ENCODE data around the gene COX15. TPM values are rescaled to one million over a fixed set of nuclear protein-coding genes. Genes with fewer than 3 reads are reported as not detected.

COX15 gene
- total and polyA plus RNA-seq, 2 of the 8 experiments (the other 6 are each of a cell fraction or from before 2014, with no cell fraction given), result 17.5 to 36.6 TPM

- TF ChIP-seq CTCF (IDR thresholded peaks at IDR 0.05; ENCODE audit: control extremely low read depth in 1 of 3, insufficient read depth in 1 of 3, low read depth in 1 of 3, low read length in 3 of 3) (peak in 1 of 3 experiments; percentile 3; a peak in 1 of 4 replicates), SP4 (IDR thresholded peaks at IDR 0.05; ENCODE audit: low read length) (no peak), TAF1 (IDR thresholded peaks at IDR 0.05; ENCODE audit: low read depth, low read length) (no peak), EP300 (IDR thresholded peaks at IDR 0.05; ENCODE audit: borderline replicate concordance in 1 of 2, low read depth in 2 of 2, low read length in 2 of 2) (no peak), SRF (IDR thresholded peaks at IDR 0.05; ENCODE audit: low read depth, low read length) (no peak), BRCA1 (IDR thresholded peaks at IDR 0.05; ENCODE audit: low read depth, low read length) (no peak), NANOG (IDR thresholded peaks at IDR 0.05; ENCODE audit: insufficient read depth, low read depth, low read length, poor library complexity, severe bottlenecking) (no peak), SIN3A (conservative IDR thresholded peaks at IDR 0.05 in 1 of 2, IDR thresholded peaks at IDR 0.05 in 1 of 2; ENCODE audit: low read depth in 1 of 2, low read length in 2 of 2) (no peak), HDAC2 (IDR thresholded peaks at IDR 0.05; ENCODE audit: borderline replicate concordance in 1 of 2, low read depth in 2 of 2, low read length in 2 of 2) (peak in 1 of 2 experiments; percentile 36; a peak in 1 of 4 replicates), CBX5 (IDR thresholded peaks at IDR 0.05; ENCODE audit: low read depth, low read length) (no peak), JUN (IDR thresholded peaks at IDR 0.05; ENCODE audit: low read depth, low read length) (no peak), ASH2L (IDR thresholded peaks at IDR 0.05; ENCODE audit: low read length) (no peak), MAFK (IDR thresholded peaks at IDR 0.05; ENCODE audit: low read depth, low read length) (no peak), GTF2F1 (IDR thresholded peaks at IDR 0.05; ENCODE audit: borderline replicate concordance, low read depth, low read length) (no peak), ZNF274 (IDR thresholded peaks at IDR 0.05; ENCODE audit: borderline replicate concordance, extremely low read depth, low read length) (no peak), PHF8 (conservative IDR thresholded peaks at IDR 0.05; ENCODE audit: low read depth, low read length) (0 out of 2 replicates have a peak, but pooled peaks have one; percentile 44), BCL11A (IDR thresholded peaks at IDR 0.05; ENCODE audit: low read depth in 2 of 2, low read length in 2 of 2) (no peak)
- TF ChIP-seq, protein P1, sequence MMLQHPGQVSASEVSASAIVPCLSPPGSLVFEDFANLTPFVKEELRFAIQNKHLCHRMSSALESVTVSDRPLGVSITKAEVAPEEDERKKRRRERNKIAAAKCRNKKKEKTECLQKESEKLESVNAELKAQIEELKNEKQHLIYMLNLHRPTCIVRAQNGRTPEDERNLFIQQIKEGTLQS (IDR thresholded peaks at IDR 0.05; ENCODE audit: insufficient read depth, low read depth, low read length), result no peak
- TF ChIP-seq, protein P2, sequence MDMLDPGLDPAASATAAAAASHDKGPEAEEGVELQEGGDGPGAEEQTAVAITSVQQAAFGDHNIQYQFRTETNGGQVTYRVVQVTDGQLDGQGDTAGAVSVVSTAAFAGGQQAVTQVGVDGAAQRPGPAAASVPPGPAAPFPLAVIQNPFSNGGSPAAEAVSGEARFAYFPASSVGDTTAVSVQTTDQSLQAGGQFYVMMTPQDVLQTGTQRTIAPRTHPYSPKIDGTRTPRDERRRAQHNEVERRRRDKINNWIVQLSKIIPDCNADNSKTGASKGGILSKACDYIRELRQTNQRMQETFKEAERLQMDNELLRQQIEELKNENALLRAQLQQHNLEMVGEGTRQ (IDR thresholded peaks at IDR 0.05; ENCODE audit: low read length), result no peak
Observed at GRCh38 chr10:99731306-99732032, 458 bp downstream of the COX15 start (continued).
